ENCODE measurements around the gene POLR2H. TPM values are rescaled to one million over a fixed set of nuclear protein-coding genes. Genes with fewer than 3 reads are reported as not detected.

POLR2H gene
- polyA plus RNA-seq, 5 donors: 80.2 to 98.2 (median 89.6) TPM

DNA sequence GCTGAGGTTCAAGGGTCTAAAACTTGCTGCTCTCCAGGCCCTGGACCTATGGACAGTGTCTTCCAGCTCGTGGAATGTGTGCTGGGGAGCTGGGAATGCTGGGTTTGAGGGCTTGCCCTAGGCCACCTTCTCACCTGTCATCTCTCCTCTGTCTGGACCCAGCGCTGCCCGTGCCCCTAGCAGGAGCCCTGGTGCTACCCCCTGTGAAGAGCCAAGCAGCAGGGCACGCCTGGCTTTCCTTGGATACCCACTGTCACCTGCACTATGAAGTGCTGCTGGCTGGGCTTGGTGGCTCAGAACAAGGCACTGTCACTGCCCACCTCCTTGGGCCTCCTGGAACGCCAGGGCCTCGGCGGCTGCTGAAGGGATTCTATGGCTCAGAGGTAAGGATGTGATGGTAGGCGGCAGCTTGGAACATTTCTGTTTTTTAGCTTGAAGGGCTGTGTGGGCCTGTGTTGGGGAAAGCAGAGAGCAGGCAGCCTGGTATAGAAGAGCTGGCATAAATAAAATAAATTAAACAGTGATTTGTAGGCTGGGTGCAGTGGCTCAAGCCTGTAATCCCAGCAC, 23.4 kb downstream of the POLR2H start:
- DNase-seq: no peak

DNA sequence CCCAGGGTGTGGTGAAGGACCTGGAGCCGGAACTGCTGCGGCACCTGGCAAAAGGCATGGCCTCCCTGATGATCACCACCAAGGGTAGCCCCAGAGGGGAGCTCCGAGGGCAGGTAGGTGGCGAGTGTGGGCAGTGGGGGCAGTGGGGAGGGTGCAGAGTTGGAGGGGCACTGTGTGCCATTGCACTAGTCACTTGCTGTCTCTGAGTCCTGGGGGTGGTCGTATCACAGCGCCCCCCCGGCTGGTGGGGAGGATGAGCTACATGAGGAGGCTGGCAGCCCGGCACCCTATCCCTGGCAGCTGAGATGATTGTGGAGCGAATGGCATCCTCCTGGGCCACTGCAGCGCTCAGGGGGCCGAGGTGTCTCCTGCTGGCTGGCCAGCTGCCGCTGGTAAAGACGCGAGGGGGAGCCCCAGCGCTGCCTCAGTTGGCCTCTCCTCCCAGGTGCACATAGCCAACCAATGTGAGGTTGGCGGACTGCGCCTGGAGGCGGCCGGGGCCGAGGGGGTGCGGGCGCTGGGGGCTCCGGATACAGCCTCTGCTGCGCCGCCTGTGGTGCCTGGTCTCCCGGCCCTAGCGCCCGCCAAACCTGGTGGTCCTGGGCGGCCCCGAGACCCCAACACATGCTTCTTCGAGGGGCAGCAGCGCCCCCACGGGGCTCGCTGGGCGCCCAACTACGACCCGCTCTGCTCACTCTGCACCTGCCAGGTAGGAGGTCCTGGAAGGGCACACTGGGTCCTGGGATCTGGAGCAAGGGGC, 24.7 kb downstream of the POLR2H start:
- DNase-seq: no peak

- DNase-seq: no peak
These were observed 25.7 kb downstream of the POLR2H start for GRCh38 chr3:184387174-184387714.

DNA sequence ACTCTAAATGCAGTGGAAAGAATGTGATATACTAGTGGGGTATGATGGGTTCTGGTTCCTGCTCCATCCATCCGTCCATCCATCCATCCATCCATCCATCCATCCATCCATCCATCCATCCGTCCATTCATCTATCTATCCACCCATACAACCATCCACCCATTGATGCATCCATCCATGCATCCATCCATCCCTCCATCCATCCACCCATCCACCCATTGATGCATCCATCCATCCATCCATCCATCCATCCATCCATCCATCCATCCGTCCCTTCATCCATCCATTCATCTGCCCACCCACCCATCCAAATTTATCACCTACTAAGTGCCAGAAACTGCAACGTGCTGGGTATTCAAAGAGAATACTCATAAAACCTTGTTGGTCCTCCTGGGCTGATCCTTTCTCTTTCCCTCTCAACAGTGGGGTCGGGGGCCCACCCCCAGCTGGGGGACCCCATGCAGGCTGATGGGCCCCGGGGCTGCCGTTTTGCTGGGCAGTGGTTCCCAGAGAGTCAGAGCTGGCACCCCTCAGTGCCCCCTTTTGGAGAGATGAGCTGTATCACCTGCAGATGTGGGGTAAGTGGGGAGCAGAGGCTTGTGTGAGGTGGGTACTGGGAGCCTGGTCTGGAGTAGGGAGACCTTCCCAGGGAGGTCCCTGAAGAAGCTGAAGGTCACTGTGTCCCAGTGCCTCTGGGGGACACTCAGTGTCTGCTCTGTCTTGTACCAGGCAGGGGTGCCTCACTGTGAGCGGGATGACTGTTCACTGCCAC, 26.8 kb downstream of the POLR2H start:
- no peak for DNase-seq

GRCh38 chr3:184388936-184389230, 27.4 kb downstream of the POLR2H start:
- DNase-seq: no peak

DNA sequence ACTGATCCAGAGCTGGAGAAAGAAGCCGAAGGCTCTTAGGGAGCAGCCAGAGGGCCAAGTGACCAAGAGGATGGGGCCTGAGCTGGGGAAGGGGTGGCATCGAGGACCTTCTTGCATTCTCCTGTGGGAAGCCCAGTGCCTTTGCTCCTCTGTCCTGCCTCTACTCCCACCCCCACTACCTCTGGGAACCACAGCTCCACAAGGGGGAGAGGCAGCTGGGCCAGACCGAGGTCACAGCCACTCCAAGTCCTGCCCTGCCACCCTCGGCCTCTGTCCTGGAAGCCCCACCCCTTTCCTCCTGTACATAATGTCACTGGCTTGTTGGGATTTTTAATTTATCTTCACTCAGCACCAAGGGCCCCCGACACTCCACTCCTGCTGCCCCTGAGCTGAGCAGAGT, 27.9 kb downstream of the POLR2H start:
- DNase-seq: no peak

GRCh38 chr3:184389935-184390528, 28.5 kb downstream of the POLR2H start:
- DNase-seq: no peak

- DNase-seq: no peak
These were observed 29.8 kb downstream of the POLR2H start for GRCh38 chr3:184391266-184391665.

DNA sequence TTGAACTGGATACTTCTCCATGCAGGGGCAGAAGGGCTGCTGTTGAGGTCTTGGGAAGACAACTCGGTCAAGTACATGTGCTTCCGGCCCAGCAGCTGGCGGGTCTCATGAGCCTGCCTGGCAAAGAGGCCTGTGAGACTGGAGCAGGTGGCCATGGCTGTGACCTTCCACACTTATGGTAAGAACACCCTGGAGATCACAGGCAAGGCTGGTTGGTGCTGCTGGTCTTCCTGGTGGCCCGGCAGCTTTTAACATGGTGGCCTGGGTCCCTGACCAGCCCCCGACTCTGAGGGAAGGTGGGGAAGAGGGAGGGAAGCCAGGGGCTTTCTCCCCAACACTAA, 33.8 kb downstream of the POLR2H start:
- DNase-seq: no peak

- DNase-seq: peak in 1 of 2 donors; percentile 33
These were observed 37.9 kb downstream of the POLR2H start for GRCh38 chr3:184399410-184399809.

DNA sequence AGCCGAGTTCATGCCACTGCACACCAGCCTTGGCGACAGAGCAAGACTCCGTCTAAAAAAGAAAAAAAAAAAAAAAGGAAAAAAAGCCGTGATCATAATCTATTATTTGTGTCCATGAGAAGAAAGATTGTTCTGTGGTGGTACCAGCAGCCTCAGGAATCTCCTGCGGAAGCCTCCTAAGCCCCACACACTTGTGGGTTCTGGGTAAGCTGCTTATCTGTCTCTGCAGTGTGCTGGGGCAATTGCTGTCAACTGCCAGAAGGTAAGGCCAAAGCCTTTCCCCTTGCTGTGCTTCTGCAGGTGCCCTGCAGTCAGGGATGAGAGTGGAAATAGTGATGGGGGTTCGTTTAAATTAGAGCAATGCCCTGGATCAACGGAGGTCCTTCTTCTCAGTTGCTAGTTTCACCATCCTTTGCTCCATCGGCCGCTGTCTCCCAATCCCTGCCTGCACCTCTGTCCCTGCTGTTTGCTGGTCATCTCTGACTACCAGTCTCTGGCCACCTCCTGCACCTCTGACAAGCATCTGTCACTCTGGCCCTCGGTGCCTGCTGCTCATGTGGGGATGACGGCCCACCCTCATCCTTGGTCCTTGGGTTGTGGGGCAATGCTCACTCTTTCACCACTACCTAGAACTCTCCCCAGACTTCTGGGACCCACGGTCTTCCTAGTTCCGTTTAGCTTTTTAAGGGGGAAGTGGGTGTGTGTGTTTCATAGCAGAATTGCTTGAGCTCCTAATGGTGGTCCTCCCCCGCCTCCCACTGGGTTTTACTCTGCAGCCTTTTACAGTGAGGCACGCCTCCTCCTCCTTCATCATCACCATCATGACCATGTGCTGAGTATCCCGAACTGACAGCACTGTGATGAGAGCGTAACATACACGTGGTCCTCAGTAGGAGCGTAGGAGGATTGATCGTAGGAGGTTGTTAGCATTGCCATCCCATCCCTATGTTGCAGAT, 43.8 kb downstream of the POLR2H start:
- no peak for DNase-seq

DNA sequence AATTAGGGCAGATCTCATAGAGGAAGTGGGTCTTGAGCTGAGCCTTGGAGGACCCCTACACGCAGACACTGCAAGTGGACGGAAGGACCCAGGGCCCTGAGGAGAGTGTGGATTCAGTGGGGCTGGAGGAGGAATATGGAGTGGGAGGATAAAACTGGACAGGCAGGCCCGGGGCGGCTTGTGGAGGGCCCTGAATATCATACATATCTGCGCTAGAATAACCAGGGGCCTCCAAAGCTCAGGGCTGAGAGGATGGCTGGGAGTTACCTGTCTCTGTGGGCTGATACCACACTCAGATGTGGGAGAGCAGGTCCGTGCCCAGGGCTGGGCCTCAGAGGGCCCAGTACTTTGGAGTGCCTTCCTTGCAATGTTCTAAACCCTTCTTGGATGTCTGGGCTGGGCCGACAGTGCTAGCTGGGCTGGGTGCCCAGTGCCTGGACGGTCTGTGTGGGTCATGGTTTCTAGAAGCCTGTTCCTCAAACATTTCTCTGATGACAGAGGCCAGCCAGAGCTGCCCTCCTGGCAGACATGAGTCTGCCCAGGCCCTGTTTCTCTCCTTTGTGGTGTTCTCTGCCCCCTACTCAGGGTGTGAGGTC, 47.9 kb downstream of the POLR2H start:
- DNase-seq: no peak

DNA sequence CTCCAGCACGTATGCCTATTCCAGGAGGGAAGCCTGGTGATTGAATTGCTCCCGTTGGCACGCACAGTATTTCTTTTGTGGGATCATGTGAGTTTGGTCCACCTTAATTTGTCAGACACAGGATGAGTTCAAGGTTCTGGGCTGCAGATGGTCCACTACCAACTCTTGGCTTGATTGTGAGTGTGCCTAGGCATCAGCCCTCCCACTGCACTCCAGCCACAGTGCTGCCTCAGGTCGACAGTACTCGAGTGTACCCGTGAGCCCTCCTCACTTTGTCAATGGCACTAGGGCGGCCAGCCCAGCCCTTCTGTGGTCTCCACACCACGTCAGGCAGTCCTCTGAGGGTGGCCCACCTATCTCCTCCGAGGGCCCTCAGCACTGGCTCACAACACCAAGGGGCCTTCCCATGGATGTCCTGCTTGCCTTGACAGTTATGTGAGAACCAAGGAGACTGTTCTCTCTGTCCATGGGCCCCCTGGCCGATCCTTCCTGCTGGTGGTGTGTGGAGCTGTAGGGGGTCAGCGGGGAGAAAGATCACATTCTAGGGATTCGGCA, 48.5 kb downstream of the POLR2H start:
- DNase-seq: no peak

DNA sequence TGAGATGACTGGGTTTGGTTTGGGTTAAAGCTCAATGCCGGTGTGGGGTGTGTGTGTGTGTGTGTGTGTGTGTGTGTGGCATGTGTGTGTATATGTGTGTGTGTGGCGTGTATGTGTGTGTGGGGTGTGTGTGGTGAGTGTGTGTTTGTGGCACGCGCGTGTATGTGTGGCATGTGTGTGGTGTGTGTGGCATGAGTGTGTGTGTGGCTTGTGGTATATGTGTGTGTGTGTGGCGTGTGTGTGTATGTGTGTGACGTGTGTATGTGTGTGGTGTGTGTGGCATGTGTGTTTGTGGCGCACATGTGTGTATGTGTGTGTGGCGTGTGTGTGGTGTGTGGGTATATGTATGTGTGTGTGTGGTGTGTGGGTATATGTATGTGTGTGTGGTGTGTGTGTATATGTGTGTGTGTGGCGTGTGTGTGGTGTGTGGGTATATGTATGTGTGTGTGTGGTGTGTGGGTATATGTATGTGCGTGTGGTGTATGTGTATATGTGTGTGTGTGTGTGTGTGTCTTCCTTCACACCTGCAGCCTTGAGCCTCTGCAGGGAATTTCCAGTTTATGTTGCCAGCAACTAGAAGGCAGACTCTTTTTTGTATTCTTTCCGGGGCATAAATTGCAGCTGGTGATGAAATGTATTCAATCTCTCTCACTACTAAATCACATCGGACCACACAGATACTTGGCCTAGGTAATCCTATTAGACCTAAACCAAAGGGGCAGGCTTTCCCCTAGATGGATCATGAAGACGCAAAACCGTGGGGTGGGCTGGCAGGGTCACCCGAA, 53.1 kb downstream of the POLR2H start:
- DNase-seq: no peak

DNA sequence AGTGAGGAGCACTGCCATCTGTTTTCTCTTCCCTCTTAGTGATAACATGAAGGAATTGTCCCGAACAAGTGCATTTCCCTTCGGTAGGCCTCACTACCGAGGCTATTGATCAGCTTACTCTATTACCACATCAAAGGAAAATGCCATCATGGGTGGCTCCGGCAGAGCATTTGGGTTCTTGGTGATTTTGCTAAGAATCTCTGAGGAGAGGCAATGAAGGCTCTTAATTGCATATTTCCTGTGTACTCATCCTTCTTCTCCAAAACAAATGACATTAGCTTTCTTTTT, 53.6 kb downstream of the POLR2H start:
- DNase-seq: no peak

GRCh38 chr3:184417619-184418327, 56.3 kb downstream of the POLR2H start:
- DNase-seq: peak; percentile 27 to 45

Measured in right lung (tissue), 5 donors.